Measurements from ENCODE around the gene CNTNAP1. TPM values are rescaled to one million over a fixed set of nuclear protein-coding genes. Genes with fewer than 3 reads are reported as not detected.

The CNTNAP1 gene
- total and polyA plus RNA-seq, 9 of the 15 experiments (the other 6 are each of a cell fraction or from before 2014, with no cell fraction given), result 0.10 to 1.8 (median 0.62) TPM

- peak; percentile 37; the same call in 1 of the 2 replicates for TF ChIP-seq ATF1 (CRISPR knock-in tag; IDR thresholded peaks at IDR 0.05)
- TF ChIP-seq ATF1 (tag; IDR thresholded peaks at IDR 0.05), result peak; percentile 99
- TF ChIP-seq CHD2 (IDR thresholded peaks at IDR 0.05; ENCODE audit: low read depth, low read length), result peak; percentile 51; the same call in 1 of the 2 replicates
- 0 out of 4 replicates have a peak, but pooled peaks of 1 of the 2 experiments have one; percentile 70 for TF ChIP-seq ARNT (IDR thresholded peaks at IDR 0.05)
- peak; percentile 49 for TF ChIP-seq HMGN3 (IDR thresholded peaks at IDR 0.05; ENCODE audit: borderline replicate concordance, extremely low read depth, insufficient read length, low read depth, low read length)
- TF ChIP-seq PBX2 (CRISPR knock-in tag; IDR thresholded peaks at IDR 0.05; ENCODE audit: low read depth), result no peak
- TF ChIP-seq PBX2 (tag; conservative IDR thresholded peaks at IDR 0.05; ENCODE audit: low read depth), result 0 out of 2 replicates have a peak, but pooled peaks have one; percentile 22
- TF ChIP-seq ZNF384 (IDR thresholded peaks at IDR 0.05; ENCODE audit: low read depth, low read length), result peak; percentile 64
- TF ChIP-seq HDGF (IDR thresholded peaks at IDR 0.05), result 0 out of 2 replicates have a peak, but pooled peaks have one; percentile 51
- 0 out of 2 replicates have a peak, but pooled peaks have one; percentile 16 for TF ChIP-seq MITF (IDR thresholded peaks at IDR 0.05)
- TF ChIP-seq NKRF (IDR thresholded peaks at IDR 0.05; ENCODE audit: borderline replicate concordance), result 0 out of 2 replicates have a peak, but pooled peaks have one; percentile 51
- TF ChIP-seq OTX1 (CRISPR knock-in tag; IDR thresholded peaks at IDR 0.05), result no peak
Observed at GRCh38 chr17:42677012-42677857, 5.1 kb upstream of the CNTNAP1 start (continued).

Data from K562 (cell line).